NCI-H1105 treated with DMSO at 0.1 percent for 48 hours (cell line): ENCODE data around the gene NEO1.

Source experiments
- DNase-seq: peaks from one replicate; lab custom pipeline; 2025; lab: John Stamatoyannopoulos, UW

NEO1 gene

DNA sequence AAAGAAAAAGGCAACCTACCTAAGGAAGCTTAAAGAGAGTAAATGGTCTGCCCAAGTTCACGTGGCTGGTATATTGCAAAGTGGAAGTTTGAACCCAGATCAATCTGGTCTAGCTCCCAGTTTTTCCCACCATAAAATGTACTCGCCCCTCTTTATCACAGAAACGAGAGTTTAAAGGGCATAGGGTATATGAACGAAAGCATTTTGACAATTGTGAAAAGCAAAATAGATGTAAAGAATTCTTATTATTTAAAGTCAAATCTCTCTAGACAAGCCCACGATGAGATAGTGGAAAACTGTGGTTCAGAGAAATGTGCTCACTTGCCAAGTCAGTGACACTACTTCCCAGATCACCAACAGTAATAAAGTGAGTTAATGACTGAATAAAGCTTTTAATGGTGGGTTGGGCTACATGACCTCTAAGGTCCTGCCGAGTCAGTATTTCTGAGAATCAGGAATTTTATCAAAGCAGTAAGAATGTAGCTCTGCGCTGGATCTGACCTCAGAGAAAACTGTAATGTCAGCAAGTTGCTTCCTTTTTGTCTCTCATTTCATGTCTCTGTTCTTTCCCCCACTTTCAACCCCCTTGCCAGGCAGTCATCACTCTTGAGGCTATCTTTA is 23.3 kb upstream of the NEO1 start:
- DNase-seq, result no peak

DNA sequence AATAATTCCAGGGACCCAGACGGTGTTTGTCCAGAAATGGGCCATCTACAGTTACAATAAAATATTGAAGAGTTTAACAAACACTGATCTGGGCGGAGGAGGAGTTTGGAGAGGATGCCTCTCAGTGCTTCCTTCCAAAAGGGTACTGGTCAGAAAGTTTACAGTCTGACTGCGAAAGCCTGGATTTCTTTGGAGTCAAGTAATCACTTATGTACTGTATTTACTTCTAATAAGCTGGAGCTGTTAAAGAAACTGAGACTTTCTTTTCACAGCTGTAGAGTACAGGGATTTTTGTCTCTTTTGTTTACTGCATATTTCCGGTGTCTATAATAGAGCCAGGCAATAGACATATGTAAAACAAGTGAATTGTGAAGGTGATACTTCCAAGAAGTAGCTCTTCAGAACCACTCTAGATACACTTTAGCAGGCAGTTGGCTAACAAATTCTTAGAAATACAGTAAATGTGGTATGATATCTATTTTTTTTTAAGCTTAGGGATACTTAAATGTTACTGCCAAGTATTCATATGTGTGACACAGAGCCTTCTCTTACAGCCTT is 22.1 kb upstream of the NEO1 start:
- DNase-seq, result peak; percentile 2

DNA sequence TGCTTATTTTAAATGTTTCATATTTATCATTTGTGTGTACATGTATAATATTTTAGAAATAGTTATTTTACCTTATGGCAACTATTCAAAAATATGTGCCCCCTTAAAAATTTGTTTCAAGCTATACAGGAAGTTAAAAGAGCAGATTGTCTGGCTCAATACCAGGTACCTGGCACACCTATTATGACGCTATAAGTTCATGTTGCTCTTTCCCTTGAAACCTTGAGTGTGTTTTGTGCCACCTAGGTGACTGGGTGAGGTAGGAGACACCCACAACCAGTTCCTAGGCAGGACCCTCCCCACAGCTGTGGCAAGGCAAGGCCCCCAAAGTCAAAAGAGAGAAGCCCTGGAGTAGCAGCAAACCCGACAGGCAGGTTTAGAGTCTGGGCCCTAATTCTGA is 20.6 kb upstream of the NEO1 start:
- DNase-seq, result no peak

DNA sequence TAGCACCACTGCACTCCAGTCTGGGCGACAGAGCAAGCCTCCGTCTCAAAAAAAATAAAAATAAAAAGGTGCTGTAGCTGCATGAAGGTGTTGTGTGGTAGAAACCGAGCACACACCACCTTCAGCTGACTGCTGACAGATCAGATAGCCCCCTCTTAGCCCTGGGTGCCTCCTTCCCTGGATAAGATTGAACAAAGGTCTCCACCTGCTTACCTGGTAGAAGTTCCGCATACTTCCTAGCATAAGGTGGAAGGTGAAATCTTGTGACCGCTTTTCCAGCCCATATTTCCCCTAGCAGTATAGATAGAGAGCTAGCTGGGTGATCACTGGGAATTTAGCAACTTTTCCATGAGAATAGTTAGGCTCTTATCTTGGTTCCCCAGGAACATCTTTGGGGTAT is 18.7 kb upstream of the NEO1 start:
- DNase-seq, result no peak

DNA sequence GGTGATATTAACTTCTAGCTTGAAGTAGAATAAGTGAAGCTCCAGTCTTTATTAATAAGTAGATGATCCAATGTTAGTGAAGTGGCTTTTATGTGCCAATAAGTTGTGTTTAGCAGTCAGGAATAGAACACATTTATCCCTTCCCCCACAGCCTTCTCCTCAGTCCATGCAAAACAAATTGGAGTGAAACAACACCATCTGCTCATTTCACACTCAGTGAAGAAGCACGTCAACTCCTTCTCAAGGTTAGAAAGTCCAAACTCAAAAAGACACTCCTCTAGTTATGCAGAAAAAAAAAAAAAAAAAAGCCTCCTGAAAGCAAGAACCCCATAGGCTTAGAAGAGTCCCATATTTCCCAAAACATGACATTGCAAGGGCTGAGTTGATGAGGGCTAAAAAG is 18.0 kb upstream of the NEO1 start:
- DNase-seq, result no peak

DNA sequence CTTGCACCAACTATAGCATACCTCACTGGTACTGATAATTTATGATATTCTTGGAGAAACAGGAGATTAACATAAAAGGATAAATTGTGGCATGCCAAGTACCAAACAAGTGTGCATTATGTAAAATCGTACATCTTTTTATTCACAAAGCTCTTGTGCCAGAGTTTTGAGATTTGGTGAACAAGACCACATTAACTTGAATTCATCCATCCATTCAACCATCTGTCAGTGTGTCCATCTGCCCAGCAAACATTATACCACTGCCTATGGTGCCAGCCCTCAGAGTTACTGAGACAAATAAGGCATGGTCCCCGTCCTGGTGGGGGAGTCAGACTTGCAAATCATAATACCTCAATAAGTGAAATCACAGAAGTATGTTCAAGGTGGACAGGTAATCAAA is 17.0 kb upstream of the NEO1 start:
- no peak for DNase-seq

DNA sequence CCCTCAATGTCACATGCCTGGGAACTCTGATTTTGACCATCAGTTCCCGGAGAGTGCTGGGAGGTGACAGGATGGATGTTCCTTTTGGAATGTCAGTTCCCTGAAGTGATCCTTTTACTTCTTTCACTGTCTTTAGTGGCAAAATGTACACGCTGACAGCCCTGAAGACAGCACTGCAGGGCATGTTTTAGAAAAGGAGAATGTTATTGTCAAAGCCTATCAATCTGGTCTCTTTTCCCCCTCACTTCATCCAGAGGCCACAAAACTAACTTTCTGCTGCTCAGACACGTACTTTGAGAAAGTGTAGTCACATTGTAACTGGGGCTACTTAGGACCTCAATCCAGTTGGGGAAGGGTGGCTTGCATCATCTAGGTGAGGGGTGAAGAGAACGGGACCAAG is 14.0 kb upstream of the NEO1 start:
- DNase-seq, result no peak

DNA sequence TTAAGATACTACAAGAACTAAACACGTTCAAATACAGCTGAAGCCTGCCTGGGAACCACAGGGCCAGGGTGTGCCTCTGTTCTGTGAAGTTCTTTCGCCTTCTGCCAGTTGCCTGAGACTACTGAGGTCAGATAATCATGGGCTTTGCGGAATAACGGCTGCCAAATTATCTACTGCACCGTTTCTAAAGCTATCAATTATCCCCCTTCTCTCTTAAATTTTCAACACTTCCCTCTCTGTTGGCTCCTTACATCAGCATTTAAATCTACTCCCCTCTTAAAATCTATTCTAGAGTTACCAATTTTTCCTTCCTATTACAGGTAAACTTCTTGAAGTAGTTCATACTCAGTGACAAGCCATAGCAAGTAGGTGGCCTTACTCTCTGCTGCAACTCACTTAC is 6.2 kb upstream of the NEO1 start:
- DNase-seq, result no peak

DNA sequence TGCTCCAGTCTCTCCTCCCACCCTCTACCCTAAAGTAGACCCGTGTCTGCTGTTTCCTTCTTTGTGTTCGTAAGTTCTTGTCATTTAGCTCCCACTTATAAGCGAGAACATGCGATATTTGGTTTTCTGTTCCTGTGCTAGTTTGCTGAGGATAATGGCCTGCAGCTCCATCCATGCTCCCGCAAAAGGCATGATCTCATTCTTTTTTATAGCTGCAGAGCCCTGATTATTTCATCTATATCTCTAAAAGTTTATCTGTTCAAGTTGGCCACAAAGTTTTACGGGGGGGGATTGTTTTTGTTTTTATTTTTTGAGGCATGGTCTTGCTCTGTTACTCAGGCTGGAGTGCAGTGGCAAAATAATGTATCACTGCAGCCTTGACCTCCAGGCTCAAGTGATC is 4.4 kb upstream of the NEO1 start:
- DNase-seq, result no peak

DNA sequence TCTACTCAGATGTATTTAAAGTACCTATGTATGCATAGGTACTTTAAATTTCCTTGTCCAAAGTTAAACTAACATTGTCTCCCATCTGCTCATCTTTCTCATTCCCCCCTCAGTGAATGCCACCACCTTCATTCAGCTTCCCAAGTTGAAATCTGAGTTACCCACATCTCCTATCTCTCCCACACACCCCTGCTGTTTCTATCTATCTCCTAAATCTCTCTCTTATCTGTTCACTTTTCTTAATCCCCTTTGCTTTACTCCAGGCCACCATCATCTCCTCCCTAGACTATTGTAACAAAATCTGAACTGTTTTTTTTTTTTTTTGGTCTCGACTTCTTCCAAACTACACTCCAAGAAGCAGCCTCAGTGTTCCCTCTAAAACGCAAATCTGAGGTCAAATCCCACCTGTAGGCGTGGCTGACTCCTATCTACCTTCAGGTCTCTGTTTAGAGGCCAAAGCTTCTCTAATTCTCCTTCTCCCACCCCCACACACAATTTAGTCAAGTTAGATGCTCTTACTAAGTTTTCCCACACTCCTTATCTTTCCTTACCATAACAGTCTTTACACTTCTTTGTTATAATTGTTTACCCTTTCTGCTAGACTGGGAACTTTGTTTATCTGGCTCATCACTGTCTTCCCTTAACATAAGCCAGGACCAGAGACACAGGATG is 3.5 kb upstream of the NEO1 start:
- DNase-seq, result no peak

DNA sequence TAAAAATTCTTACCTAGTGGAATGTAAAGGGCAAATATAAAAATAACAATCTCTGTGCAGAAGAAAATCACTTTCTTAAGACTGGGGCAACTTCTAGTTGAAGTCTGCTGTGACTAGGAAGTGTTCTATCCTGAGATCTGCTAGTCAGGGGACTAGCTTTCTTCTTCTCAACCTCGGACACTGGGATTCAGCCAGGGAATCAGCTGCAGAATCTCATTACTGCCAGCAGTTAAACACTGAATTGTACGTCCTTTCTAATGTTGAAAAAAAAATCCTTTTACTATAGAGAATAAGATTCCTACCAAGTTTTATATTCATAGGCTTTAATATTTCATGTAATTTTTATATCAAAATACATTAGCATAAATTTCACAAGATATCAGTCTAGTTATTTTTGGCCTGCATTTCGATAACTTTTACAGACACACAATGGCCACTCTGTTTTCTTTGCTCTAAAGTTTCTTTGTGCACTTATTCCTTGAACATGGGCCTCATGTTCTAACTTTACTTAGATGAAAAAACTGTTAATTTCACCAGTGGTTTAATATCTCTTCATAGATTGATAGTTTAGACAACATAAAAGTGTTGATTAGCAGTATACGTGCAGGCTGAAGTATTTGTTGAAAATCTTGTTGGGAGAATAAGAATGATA is 2.6 kb upstream of the NEO1 start:
- no peak for DNase-seq

DNA sequence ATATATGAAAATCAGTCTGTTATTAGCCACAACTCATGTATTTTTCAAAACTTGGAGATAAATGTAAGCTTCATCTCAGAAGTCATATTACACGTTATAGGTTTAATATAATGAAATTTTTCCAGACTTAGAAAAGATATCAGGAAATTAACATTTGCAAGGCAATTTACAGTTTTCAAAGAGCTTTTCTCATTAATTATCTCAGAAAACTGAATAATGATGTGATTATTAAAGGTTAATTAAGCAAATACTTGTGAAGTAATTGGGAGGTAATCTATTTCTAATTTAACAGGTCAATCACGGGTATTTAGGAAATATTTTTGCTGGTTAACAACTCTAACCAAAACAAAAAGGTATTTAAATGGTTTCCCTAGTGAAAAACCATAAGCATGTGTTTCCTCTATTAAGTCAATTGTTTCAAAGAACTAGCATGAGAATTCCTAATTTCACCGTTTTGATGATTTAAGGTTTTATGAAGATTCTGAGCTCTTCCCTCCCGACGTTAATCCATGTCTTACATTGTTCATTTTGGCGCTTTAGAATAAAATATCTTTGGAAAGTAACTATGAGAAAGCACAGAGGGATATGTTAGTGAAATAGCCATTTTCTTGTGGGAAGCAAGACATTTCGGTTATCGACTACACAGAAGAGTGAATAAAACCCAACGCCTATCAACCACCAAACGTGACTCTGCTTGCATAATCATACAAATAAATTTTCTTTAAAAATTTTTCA is 1.5 kb upstream of the NEO1 start:
- DNase-seq, result no peak

DNA sequence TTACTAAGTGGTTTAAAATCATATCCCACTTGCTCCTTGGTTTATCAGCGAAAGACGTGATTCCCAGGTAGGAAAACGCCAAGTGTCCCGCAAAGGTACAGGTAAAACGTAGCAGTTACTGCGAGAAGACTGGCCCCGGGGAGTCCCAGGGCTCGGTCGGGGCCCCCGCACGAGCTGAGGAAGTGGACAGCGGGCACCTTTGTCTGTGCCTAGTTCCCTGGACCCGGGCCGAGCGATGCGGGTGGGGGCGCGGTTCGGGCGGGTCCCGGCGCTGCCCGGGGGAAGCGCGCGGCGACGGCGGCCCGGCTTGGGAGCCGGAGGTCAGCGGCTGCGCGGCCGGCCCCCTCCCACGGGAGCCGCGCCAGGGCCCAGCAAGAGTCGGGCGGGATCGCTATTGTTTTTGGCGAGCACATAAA is 864 bp upstream of the NEO1 start:
- DNase-seq, result peak; percentile 42

DNA sequence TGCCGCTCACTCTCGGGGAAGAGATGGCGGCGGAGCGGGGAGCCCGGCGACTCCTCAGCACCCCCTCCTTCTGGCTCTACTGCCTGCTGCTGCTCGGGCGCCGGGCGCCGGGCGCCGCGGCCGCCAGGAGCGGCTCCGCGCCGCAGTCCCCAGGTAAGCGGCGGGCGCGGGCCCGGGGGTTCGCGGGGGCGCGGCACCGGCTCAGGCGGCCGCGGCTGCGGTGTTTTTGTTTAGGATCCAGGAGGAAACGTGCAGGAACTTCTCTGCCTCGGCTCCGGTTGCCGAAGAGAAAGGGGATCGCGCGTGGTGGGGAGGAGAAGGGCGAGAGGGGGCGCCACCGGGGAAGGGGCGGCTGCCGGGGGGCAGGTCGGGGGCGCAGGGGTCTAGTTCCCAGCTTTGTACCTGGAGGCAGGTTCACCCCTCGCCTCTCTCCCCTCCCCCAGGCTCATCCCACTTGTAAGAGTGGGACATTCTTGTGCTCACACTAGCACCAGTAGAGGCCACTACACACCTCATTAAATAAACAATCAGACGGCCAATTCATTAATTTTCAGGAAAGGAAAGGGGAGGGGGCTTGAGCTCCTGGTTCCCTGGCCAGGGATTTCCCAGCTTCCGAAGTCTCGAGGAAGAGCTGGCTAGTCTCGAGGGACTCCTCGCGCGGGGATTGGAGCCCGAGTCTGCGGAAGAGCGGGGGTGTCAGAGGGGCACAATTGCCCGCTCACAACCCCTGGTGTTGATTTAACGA is 562 bp downstream of the NEO1 start:
- peak; percentile 71 for DNase-seq

DNA sequence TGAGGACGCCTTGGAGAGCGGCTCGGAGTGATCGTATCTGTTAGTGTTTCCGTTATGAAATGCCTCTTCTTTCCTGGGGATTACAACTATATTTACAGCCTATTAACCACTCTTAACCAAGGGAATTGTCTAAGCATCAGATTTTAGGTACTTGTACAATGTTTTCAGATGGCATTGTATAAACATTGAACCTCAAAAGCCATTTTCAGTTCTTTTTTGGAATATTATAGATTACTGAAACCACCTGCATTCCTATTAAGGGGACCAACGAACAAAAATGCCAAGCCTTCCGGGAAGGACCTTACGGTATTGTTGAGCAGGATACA is 1.1 kb downstream of the NEO1 start:
- no peak for DNase-seq

DNA sequence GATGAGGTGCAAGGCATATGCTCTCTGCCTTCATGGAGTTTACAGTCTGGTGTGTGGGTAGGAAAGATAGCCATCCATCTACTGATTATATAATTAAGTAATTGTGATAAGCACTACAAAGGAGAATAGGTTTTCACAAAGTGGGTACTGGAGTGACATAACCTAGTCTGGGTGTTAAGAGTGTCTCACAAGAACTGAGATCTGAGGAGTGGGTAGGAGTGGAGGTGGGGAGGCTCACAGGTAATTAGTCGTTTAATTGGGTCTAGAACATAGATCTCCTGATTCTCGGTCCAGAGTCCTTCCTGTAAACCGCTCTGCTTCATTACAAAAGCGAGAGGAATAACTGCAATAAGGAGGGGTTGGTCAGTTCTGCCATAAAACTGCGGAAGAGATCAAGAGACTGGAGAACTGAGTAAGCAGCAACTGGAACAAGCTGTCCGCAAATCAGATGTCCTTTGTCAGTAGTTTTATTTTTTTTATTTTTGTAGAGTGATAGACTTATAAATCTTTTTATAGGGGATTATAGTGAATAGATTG is 2.2 kb downstream of the NEO1 start:
- no peak for DNase-seq

DNA sequence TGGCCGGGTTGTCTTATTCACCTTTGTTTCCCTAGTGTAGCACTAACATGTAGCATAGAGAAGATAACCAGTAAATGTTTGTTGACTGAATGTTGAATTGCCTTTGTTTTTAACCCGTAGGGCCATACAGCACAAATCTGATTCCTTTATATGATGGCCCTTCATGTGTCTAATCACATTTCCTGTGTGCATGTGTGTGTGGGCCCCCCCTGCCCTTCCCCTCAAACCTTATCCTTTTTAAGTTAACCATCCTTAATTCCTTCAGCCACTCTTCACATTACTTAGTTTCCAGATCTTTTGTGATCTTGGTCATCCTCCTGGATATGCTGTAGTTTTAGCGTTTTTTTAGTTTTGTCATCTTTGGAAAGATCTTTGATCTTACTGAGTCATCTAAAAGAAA is 4.2 kb downstream of the NEO1 start:
- no peak for DNase-seq

DNA sequence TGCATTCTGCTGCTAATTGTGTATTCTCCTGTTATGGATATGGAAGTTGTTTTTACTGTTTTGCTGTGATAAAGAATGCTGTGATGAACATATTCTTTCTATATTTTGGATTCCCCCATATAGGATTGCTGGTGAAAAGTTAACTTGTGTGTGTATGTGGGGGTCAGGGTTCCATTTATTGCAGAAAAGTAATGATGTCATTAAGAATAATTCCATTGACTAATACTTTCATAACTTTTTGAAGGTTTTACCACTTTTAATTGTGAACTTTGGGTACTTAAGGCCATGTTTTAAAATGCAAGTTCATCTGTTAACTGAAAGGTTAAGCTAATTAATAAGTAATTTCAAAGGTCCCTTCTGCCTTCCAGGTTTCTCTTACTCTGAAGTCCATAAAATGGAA is 6.2 kb downstream of the NEO1 start:
- DNase-seq, result no peak

DNA sequence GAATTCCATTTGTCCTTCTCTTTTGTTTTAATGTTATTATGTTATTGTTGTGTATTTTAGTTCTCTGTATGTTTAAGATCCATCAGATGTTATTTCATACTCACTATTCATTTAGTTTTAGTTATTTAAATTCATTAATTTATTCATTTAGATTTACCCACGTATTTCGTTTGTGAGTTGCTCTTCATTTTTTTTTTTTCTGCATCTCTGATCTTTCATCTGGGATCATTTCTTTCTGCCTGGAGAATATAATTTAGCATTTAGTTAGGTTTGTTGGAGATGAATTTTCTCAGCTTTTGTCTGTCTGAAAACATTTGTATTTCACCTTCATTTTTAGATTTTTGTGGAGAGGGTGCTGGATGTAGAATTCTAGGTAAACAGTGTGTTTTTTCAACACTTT is 12.9 kb downstream of the NEO1 start:
- DNase-seq, result no peak

DNA sequence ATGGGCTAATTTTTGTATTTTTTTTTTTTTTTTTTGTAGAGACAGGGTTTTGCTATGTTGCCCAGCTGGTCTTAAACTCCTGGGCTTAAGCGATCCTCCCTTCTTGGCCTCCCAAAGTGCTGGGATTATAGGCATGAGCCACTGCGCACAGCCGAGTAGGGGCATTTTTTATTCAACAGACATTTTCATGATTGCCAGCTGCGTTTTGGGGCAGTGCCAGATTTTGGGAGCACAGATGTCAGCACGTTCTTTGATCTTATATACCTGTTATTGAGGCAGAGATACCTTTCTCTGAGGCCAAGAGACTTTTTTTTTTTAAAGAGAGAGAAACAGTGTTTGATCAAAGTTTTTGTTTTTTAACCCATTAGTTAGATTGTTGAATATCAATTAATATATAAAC is 16.8 kb downstream of the NEO1 start:
- peak; percentile 33 for DNase-seq

DNA sequence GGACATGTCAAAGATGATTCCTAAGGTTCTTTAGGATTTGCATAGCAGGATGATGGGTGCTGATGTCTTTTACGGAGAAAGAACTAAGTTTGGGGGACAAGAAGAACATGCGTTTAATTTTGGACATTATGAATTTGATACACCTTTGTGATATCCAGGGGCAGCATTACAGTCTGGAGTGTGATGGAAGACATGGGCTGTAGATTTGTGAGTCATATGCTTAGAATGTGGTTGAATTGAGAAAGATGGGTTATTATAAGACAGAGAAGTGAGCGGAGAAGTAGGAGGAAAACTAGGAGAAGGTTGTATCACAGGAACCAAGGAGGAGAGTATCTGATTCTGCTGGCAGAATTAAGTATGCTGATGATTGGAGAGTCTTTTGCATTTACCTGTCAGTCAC is 20.6 kb downstream of the NEO1 start:
- no peak for DNase-seq

DNA sequence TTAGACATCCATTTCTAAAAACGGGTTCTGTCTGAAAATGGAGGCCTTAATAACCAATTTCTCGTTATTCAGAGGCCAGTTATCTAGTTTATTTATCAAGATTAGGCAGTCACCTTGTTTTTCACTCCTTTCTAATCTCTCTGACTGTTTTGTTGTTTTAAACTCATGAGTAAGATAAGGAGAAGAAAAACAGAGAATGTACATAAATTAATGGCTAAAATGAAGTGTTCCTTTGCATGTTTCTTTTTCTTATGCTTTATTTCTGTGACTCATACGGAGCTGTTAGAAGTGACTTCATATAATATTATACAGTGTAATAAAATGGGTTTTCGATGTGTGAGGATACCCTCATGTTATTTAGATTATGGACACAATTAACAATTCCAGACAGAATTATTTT is 22.0 kb downstream of the NEO1 start:
- no peak for DNase-seq
